GM23248 (cell line): Measurements from ENCODE around the gene MOGAT2.

ENCODE experiments used
- EZH2 ChIP-seq: fragments of 200-600 bp; sonication (generic); IDR thresholded peaks from 2 replicates; pipeline ENCODE4 v1.6.1; 2018; ENCODE audit warnings: antibody characterized with exemption, mild to moderate bottlenecking; ENCODE audit not compliant: insufficient read depth, poor library complexity, severe bottlenecking
- EZH2phosphoT487 ChIP-seq: fragments of 200-600 bp; sonication (generic); IDR thresholded peaks from 2 replicates; pipeline ENCODE4 v1.6.1; 2018; ENCODE audit warnings: antibody characterized with exemption, moderate library complexity, mild to moderate bottlenecking, low read depth; ENCODE audit not compliant: insufficient read depth

DNA sequence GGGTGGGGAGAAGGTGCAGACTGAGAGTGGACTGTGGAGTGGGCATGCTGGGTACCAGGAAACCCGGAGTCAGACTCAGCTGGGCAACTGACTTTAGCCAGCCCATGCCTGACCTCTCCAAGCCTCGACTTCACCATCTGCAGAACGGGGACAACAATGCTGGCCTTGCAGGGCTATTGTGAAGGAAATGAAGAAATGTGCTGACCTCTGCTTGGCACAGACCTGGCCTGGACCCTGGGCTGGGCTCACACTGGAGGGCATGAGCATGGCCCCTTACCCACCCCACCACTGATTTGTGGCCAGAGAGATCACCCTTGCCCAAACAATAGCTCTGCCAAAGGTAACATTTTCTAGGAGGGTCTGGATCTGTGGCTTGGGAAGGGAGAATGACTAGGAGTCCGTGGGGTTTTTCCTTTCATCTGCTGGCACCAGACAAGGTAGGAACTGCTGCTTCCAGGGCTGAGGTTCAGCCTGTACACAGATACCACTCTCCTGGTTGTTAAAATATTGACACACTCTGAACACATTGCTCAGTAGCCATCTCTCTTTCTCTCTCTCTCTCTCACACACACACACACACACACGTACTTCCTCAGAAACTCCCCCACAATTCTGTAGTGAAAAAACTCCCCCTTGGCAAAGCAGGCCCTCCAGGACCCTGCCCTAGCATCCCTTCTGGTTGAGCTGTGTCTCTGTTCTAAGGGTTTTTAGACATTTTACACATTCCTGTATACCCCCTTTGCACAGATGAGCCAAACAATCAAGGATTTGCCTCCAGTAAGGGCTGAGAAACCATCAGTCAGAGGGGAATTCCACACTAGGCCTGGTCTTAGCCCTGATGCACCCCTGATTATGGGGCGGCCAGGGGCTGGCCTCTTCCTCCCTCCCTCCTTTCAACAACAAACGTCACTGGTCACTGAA lies 1.0 kb downstream of the MOGAT2 start:
- TF ChIP-seq EZH2phosphoT487 (no peak), EZH2 (no peak)
